Measurements from ENCODE around the gene NRG2.

NRG2 gene

GRCh38 chr5:139984816-139985215 is 58.3 kb downstream of the NRG2 start:
- H3K4me3 ChIP-seq (ENCODE audit: low read depth, low read length): no peak overlapping the region
- no peak for TF ChIP-seq CTCF (IDR thresholded peaks at IDR 0.05; ENCODE audit: low read depth, low read length)

- H3K4me3 ChIP-seq (ENCODE audit: low read depth, low read length): no peak overlapping the region
- TF ChIP-seq CTCF (IDR thresholded peaks at IDR 0.05; ENCODE audit: low read depth, low read length): no peak
Observed at GRCh38 chr5:139982975-139983240, 60.2 kb downstream of the NRG2 start.

- H3K4me3 ChIP-seq (ENCODE audit: low read depth, low read length): no peak overlapping the region
- TF ChIP-seq CTCF (IDR thresholded peaks at IDR 0.05; ENCODE audit: low read depth, low read length): no peak
Observed at GRCh38 chr5:139982157-139982974, 60.7 kb downstream of the NRG2 start.

- TF ChIP-seq CTCF (IDR thresholded peaks at IDR 0.05; ENCODE audit: low read depth, low read length): no peak
- H3K4me3 ChIP-seq (ENCODE audit: low read depth, low read length): no peak overlapping the region
Observed at GRCh38 chr5:139980765-139981164, 62.3 kb downstream of the NRG2 start.

GRCh38 chr5:139979943-139980342 is 63.2 kb downstream of the NRG2 start:
- TF ChIP-seq CTCF (IDR thresholded peaks at IDR 0.05; ENCODE audit: low read depth, low read length): no peak
- H3K4me3 ChIP-seq (ENCODE audit: low read depth, low read length): no peak overlapping the region

GRCh38 chr5:139979518-139979917 is 63.6 kb downstream of the NRG2 start:
- TF ChIP-seq CTCF (IDR thresholded peaks at IDR 0.05; ENCODE audit: low read depth, low read length): no peak
- H3K4me3 ChIP-seq (ENCODE audit: low read depth, low read length): no peak overlapping the region

GRCh38 chr5:139976703-139977102 is 66.4 kb downstream of the NRG2 start:
- TF ChIP-seq CTCF (IDR thresholded peaks at IDR 0.05; ENCODE audit: low read depth, low read length): no peak
- no peak overlapping the region for H3K4me3 ChIP-seq (ENCODE audit: low read depth, low read length)
